SK-N-SH treated with all-trans-retinoic acid at 6 μM for 48 hours (cell line): ENCODE data around the gene NOL9.

Experiments
- ARNTL ChIP-seq: fragments of 450-650 bp; formaldehyde crosslinking; IDR thresholded peaks from 2 replicates; pipeline ENCODE4 v1.5.0; 2020; ENCODE audit warnings: low read depth, mild to moderate bottlenecking, moderate library complexity, borderline replicate concordance
- BACH2 ChIP-seq: fragments of 250-450 bp; sonication (Bioruptor Pico); IDR thresholded peaks from 2 replicates; pipeline ENCODE4 v1.9.0; 2021; ENCODE audit warnings: mild to moderate bottlenecking, borderline replicate concordance
- CSDC2 ChIP-seq: fragments of 250-450 bp; sonication (Bioruptor Pico); IDR thresholded peaks from 2 replicates; pipeline ENCODE4 v1.5.0; 2020; ENCODE audit warnings: mild to moderate bottlenecking, moderate library complexity
- ZFP30 ChIP-seq: fragments of 450-650 bp; formaldehyde crosslinking; IDR thresholded peaks from 2 replicates; pipeline ENCODE4 v1.5.0; 2022; ENCODE audit warnings: mild to moderate bottlenecking, moderate library complexity
- ZNF70 ChIP-seq: fragments of 450-650 bp; formaldehyde crosslinking; IDR thresholded peaks from 2 replicates; pipeline ENCODE4 v1.5.0; 2020; ENCODE audit warnings: mild to moderate bottlenecking, moderate library complexity
- TF ChIP-seq, protein P1 (sequence below): fragments of 250-450 bp; sonication (Bioruptor Pico); IDR thresholded peaks from 2 replicates; pipeline ENCODE4 v1.5.1; 2021; ENCODE audit warnings: mild to moderate bottlenecking, moderate library complexity

DNA sequence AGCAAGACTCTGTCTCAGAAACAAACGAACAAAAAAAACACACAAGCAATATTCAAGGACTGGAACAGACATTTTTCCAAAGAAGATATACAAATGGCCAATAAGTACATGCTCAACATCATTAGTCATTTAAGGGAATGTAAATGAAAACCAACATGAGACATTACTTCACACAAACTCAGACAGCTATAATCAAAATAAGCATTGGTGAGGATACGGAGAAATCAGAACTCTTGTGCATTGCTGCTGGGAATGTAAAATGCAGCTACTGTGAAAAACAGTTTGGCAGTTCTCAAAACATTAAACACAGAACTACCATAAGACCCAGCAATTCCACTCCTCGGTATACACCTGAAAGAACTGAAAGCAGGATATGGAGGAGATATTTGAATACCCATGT, 15.4 kb downstream of the NOL9 start:
- no peak for TF ChIP-seq ZNF70 (CRISPR knock-in tag)
- no peak for TF ChIP-seq ZFP30
- TF ChIP-seq CSDC2 (CRISPR knock-in tag) = no peak
- no peak for TF ChIP-seq ARNTL
- TF ChIP-seq, protein P1, sequence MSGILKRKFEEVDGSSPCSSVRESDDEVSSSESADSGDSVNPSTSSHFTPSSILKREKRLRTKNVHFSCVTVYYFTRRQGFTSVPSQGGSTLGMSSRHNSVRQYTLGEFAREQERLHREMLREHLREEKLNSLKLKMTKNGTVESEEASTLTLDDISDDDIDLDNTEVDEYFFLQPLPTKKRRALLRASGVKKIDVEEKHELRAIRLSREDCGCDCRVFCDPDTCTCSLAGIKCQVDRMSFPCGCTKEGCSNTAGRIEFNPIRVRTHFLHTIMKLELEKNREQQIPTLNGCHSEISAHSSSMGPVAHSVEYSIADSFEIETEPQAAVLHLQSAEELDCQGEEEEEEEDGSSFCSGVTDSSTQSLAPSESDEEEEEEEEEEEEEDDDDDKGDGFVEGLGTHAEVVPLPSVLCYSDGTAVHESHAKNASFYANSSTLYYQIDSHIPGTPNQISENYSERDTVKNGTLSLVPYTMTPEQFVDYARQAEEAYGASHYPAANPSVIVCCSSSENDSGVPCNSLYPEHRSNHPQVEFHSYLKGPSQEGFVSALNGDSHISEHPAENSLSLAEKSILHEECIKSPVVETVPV (CRISPR knock-in tag) = no peak
- no peak for TF ChIP-seq BACH2 (CRISPR knock-in tag)
